Measurements from ENCODE around the gene C8B.

Gene C8B

DNA sequence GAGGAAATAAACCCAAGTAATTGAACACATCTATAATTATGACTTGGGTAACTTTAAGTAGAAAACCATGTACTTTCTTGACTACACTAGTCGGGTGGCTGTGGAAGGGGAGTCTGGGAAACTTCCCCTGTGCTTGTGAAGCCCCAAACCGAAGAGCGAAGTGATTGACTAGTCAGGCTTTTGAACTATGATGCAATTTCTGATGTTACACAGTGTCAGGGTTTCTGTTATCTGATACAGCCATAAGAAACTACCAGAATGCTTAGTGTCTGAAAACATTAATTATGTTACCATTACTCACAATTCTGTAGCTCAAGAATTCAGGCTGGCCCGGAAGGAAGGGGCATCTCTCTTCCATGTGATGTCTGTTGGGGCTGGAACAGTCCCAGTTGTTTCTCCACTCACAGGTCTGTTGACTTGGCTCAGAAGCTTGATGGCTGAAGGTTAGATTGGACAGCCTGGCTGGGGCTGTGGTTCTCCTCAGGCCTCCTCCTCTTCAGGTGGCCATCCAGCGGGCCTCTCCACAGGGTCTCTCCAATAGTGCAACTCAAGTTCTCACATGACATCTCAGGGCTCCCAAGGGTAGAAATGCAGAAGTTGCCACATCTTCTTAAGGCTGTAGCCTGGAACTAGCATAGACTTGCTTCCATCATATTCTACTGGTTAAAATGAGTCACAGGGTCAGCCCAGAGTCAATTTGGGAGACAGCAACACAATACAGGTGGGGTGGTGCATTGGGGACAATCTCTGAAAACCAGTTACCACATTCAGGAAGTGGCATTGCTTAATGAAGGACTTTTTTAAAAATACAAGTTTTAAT is 8.3 kb upstream of the C8B start:
- in situ Hi-C loops (cut with MboI; ENCODE audit: low sequenced_read_pairs), result no loop called here

- in situ Hi-C loops (cut with MboI; ENCODE audit: low sequenced_read_pairs), result no loop called here
These were observed 7.2 kb upstream of the C8B start for GRCh38 chr1:56972976-56973375.

DNA sequence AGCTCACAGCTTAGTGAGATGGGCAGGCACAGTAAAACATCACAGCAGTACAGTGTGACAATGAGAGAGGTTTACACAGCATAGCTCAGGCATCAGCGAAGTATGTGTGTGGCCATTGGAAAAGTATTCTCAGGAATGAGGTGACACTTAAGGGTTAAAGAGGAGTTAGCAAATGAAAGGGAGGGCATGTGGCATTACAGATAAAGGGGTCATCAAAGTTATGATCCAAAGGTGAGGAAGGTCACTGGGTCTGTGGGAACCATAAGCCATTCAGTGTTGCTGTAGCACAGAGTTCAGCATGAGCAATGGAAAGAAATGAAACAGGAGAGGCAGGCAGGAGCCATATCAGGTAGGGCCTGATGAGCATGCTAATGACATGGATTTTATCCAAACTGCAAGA is 4.5 kb upstream of the C8B start:
- in situ Hi-C loops (cut with MboI; ENCODE audit: low sequenced_read_pairs), result no loop called here

DNA sequence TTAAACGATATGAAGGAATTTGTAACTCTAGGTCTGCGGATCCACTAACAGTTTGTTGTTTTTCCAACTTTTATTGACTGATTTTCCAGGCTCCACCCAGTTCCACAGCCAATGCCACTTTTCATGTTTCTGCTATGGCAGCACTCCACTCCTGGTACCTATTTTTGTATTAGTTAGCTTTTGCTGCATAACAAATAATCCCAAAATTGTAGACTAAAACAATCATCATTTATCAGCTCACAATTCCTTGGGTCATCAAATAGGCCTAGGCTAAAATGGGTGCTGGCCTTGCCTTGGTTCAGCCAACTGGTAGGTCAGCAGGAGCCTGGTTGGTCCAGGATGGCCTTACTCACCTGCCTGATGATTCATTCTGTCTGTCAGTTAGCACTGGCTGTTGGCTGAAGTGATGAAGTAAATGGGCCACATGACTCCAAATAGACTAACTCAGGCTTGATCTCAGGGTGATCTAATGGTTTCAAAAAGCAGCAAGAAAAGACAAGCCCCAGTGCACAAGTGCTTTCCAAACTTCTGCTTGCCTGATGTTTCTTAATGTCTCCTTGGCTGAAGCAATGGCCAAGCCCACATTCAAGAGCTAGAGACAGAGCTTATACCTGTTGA is 3.2 kb upstream of the C8B start:
- in situ Hi-C loops (cut with MboI; ENCODE audit: low sequenced_read_pairs), result no loop called here

- in situ Hi-C loops (cut with MboI; ENCODE audit: low sequenced_read_pairs), result no loop called here
These were observed 2.4 kb upstream of the C8B start for GRCh38 chr1:56967900-56968832.

GRCh38 chr1:56967355-56967754 is 1.5 kb upstream of the C8B start:
- in situ Hi-C loops (cut with MboI; ENCODE audit: low sequenced_read_pairs), result no loop called here

GRCh38 chr1:56966698-56966999 is 834 bp upstream of the C8B start:
- in situ Hi-C loops (cut with MboI; ENCODE audit: low sequenced_read_pairs), result no loop called here

- in situ Hi-C loops (cut with MboI; ENCODE audit: low sequenced_read_pairs), result no loop called here
These were observed 624 bp downstream of the C8B start for GRCh38 chr1:56965191-56965590.

DNA sequence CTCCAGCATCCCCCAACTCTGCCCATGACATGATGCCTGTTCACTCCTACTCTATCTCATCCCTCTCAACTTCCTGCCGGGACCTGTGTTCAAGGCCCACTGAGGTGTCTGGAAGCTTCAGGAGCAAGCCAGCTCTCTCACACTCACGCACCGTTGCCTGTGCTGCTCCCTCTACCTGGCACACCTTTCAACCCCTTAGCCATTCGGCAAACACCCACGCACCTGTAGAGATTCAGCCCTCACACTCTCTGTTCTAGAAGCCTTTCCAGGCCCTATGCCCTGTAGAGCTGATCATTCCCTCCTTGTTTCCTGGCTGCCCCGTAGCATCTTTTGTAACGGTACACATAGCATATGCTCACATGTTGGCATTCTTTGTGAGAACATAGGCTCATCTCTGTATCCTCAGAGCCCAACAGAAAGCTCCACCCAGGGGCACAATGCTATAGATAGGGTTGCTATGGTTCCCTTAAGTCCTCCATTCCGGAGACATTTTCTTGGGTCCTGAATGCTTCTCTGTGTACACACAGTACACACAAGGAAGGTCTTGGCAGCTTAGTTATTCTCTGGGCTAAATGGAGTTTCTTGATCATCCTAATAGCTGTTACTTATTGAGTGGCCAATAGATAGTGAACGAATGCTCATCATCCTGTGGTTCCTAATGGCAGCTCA is 1.3 kb downstream of the C8B start:
- in situ Hi-C loops (cut with MboI; ENCODE audit: low sequenced_read_pairs), result no loop called here

DNA sequence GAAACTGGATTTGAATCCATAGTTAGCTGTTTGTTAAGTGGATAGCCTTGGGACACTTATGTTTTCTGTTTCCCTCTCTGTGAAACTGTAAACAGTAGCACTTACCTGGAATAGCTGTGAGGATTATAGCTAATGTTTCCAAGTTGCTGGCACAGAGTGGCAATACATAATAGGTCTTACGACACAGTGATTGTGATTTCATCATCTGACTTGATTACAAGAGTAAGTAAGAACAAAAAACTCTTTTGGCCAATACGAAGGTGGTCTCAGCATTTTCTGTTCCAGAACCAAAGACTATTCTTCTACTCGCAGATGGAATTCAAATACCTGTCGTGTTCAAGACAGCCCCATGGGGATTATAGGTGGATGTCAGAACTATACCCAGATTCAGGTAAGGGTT is 2.1 kb downstream of the C8B start:
- in situ Hi-C loops (cut with MboI; ENCODE audit: low sequenced_read_pairs), result no loop called here

DNA sequence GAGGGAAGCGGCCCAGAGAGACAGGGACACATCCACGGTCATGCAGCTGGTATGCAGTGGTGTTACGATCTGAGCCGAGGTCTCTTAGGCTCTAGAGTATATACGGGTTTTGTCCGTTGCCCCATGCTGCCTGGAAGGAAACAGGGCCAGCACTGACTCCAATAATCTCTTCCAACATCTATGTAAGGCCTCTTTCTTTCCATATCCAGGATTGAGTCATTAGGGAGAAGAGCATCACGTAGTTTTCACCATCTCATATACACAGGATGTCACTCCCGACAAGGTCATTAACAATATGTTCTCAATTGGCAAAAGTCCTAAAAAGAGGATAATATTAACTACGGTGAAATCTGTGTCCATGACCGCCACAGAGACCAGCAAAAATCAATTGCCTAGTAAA is 4.4 kb downstream of the C8B start:
- in situ Hi-C loops (cut with MboI; ENCODE audit: low sequenced_read_pairs), result no loop called here

GRCh38 chr1:56958526-56958925 is 7.3 kb downstream of the C8B start:
- in situ Hi-C loops (cut with MboI; ENCODE audit: low sequenced_read_pairs), result no loop called here

GRCh38 chr1:56957931-56958330 is 7.9 kb downstream of the C8B start:
- in situ Hi-C loops (cut with MboI; ENCODE audit: low sequenced_read_pairs), result no loop called here

DNA sequence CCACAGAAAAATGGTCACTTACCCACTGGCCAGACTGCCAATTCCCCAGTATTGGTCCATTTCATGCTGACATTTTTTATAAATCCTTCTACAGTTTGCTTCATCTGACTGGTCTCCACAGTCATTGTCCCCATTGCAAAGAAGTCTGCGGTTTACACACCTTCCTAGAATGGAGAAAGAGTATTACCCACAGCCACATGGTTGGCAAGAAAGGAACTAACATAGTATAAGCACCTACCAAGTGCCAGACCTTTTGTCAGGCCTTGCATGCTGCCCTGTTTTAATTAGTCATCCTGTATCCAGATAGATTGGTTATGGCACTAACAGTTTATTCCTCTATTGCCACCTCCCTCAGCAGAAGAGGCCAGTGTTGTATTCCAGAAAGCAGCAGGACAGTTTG is 11.2 kb downstream of the C8B start:
- in situ Hi-C loops (cut with MboI; ENCODE audit: low sequenced_read_pairs), result no loop called here

GRCh38 chr1:56953386-56953785 is 12.4 kb downstream of the C8B start:
- in situ Hi-C loops (cut with MboI; ENCODE audit: low sequenced_read_pairs), result no loop called here

- in situ Hi-C loops (cut with MboI; ENCODE audit: low sequenced_read_pairs), result no loop called here
These were observed 13.3 kb downstream of the C8B start for GRCh38 chr1:56952501-56952900.

- in situ Hi-C loops (cut with MboI; ENCODE audit: low sequenced_read_pairs), result no loop called here
These were observed 17.3 kb downstream of the C8B start for GRCh38 chr1:56948403-56949023.

GRCh38 chr1:56940039-56940438 is 25.8 kb downstream of the C8B start:
- in situ Hi-C loops (cut with MboI; ENCODE audit: low sequenced_read_pairs), result no loop called here

- in situ Hi-C loops (cut with MboI; ENCODE audit: low sequenced_read_pairs), result no loop called here
These were observed 26.6 kb downstream of the C8B start for GRCh38 chr1:56939209-56939608.

GRCh38 chr1:56938646-56939045 is 27.2 kb downstream of the C8B start:
- in situ Hi-C loops (cut with MboI; ENCODE audit: low sequenced_read_pairs), result no loop called here

All from HL-60/S4 treated with retinoic acid at 250 ng/mL for 4 days and 3 days (cell line).